HT-29 (cell line): Measurements from ENCODE around the gene CDH8. TPM values are rescaled to one million over a fixed set of nuclear protein-coding genes. Genes with fewer than 3 reads are reported as not detected.

Source experiments
- DNase-seq: peaks from one replicate; pipeline ENCODE4 v3.0.0-alpha.2; 2015; ENCODE audit warnings: low spot score
- total RNA-seq: library from RNA; depleted of rRNA; stranded (reverse); fragments of >200 nt; shearing (Covaris generic); gene quantifications from 2 replicates; pipeline ENCODE4 v1.2.3, GENCODE V29; 2014; rRNA removed

CDH8 gene
- total RNA-seq, result not detected in 2 replicates

- DNase-seq, result no peak
Observed at GRCh38 chr16:62036101-62036801, at the start of gene CDH8. TSS of gene CDH8 (minus strand) at chr16:62036438. CDS start at chr16:62021403, 15,035 bp downstream.

- no peak for DNase-seq
Observed at GRCh38 chr16:62079236-62079635, 43.0 kb upstream of the CDH8 start.

GRCh38 chr16:62077998-62078397 lies 41.8 kb upstream of the CDH8 start:
- DNase-seq, result peak; percentile 17

- no peak for DNase-seq
Observed at GRCh38 chr16:62076886-62077285, 40.6 kb upstream of the CDH8 start.

- DNase-seq, result peak; percentile 7
Observed at GRCh38 chr16:62068747-62069146, 32.5 kb upstream of the CDH8 start.

- no peak for DNase-seq
Observed at GRCh38 chr16:62067981-62068380, 31.7 kb upstream of the CDH8 start.

GRCh38 chr16:62067182-62067581 lies 30.9 kb upstream of the CDH8 start:
- no peak for DNase-seq

GRCh38 chr16:62066747-62067146 lies 30.5 kb upstream of the CDH8 start:
- DNase-seq, result no peak

- DNase-seq, result no peak
Observed at GRCh38 chr16:62064173-62064572, 27.9 kb upstream of the CDH8 start.

GRCh38 chr16:62060089-62060488 lies 23.9 kb upstream of the CDH8 start:
- DNase-seq, result no peak

- no peak for DNase-seq
Observed at GRCh38 chr16:62059527-62059926, 23.3 kb upstream of the CDH8 start.

GRCh38 chr16:62058412-62058811 lies 22.2 kb upstream of the CDH8 start:
- no peak for DNase-seq

- no peak for DNase-seq
Observed at GRCh38 chr16:62051942-62052341, 15.7 kb upstream of the CDH8 start.

- DNase-seq, result no peak
Observed at GRCh38 chr16:62050793-62051192, 14.6 kb upstream of the CDH8 start.

- DNase-seq, result no peak
Observed at GRCh38 chr16:62046801-62047200, 10.6 kb upstream of the CDH8 start.

GRCh38 chr16:62041401-62041800 lies 5.2 kb upstream of the CDH8 start:
- peak; percentile 45 for DNase-seq

- DNase-seq, result no peak
Observed at GRCh38 chr16:62038646-62039045, 2.4 kb upstream of the CDH8 start.

- DNase-seq, result no peak
Observed at GRCh38 chr16:62038225-62038624, 2.0 kb upstream of the CDH8 start.

GRCh38 chr16:62036802-62037135 lies 531 bp upstream of the CDH8 start:
- no peak for DNase-seq

GRCh38 chr16:62035115-62036092 lies 834 bp downstream of the CDH8 start:
- DNase-seq, result no peak

- no peak for DNase-seq
Observed at GRCh38 chr16:62034231-62035114, 1.8 kb downstream of the CDH8 start.

- no peak for DNase-seq
Observed at GRCh38 chr16:62033065-62033464, 3.2 kb downstream of the CDH8 start.
